Stimulated activated naive CD4-positive, alpha-beta T cell treated with Interleukin-2 at 50 U/mL for 16 hours (primary cell): ENCODE data around the gene TRAM2.

Experiments used
- DNase-seq: peaks from one replicate; lab custom pipeline; 2025; lab: John Stamatoyannopoulos, UW

TRAM2 gene

GRCh38 chr6:52527436-52527835, 49.4 kb downstream of the TRAM2 start:
- DNase-seq: no peak

- no peak for DNase-seq
These were observed 50.2 kb downstream of the TRAM2 start for GRCh38 chr6:52526634-52527033.

- DNase-seq: no peak
These were observed 51.9 kb downstream of the TRAM2 start for GRCh38 chr6:52524918-52525317.

GRCh38 chr6:52523378-52524142, 53.3 kb downstream of the TRAM2 start:
- no peak for DNase-seq

GRCh38 chr6:52522655-52523054, 54.2 kb downstream of the TRAM2 start:
- no peak for DNase-seq

- no peak for DNase-seq
These were observed 54.7 kb downstream of the TRAM2 start for GRCh38 chr6:52522151-52522626.

- DNase-seq: no peak
These were observed 57.2 kb downstream of the TRAM2 start for GRCh38 chr6:52519618-52520017.

- no peak for DNase-seq
These were observed 58.4 kb downstream of the TRAM2 start for GRCh38 chr6:52518279-52518945.

- peak; percentile 9 for DNase-seq
These were observed 59.2 kb downstream of the TRAM2 start for GRCh38 chr6:52517502-52518278.

- DNase-seq: no peak
These were observed 59.9 kb downstream of the TRAM2 start for GRCh38 chr6:52516943-52517342.

- DNase-seq: no peak
These were observed 60.6 kb downstream of the TRAM2 start for GRCh38 chr6:52516269-52516668.

GRCh38 chr6:52515219-52515960, 61.5 kb downstream of the TRAM2 start:
- DNase-seq: no peak

- DNase-seq: no peak
These were observed 62.3 kb downstream of the TRAM2 start for GRCh38 chr6:52514514-52514913.

- no peak for DNase-seq
These were observed 63.0 kb downstream of the TRAM2 start for GRCh38 chr6:52513896-52514295.

GRCh38 chr6:52513464-52513863, 63.4 kb downstream of the TRAM2 start:
- no peak for DNase-seq

GRCh38 chr6:52512199-52512598, 64.7 kb downstream of the TRAM2 start:
- DNase-seq: no peak

GRCh38 chr6:52511572-52512151, 65.2 kb downstream of the TRAM2 start:
- no peak for DNase-seq

- no peak for DNase-seq
These were observed 65.7 kb downstream of the TRAM2 start for GRCh38 chr6:52511163-52511562.

GRCh38 chr6:52510213-52510562, 66.7 kb downstream of the TRAM2 start:
- no peak for DNase-seq

GRCh38 chr6:52509281-52510212, 67.3 kb downstream of the TRAM2 start:
- DNase-seq: no peak
